ENCODE measurements around the gene PROM1.

PROM1 gene

GRCh38 chr4:16051980-16052379, 31.8 kb downstream of the PROM1 start:
- no peaks in the 10 kb centered on the region for H3K79me2 ChIP-seq (ENCODE audit: low read length)
- no peaks in the 10 kb centered on the region for H3K9me2 ChIP-seq (replicated peaks; ENCODE audit: insufficient read depth, low read length)
- TF ChIP-seq EZH2phosphoT487 (IDR thresholded peaks at IDR 0.05; ENCODE audit: low read length) = no peak
- no peak for TF ChIP-seq EZH2 (optimal IDR thresholded peaks at IDR 0.05; ENCODE audit: low read depth, low read length)
- no peak for TF ChIP-seq CTCF (IDR thresholded peaks at IDR 0.05; ENCODE audit: low read length)

GRCh38 chr4:16051132-16051531, 32.7 kb downstream of the PROM1 start:
- Histone ChIP-seq H3K27me3 (replicated peaks; ENCODE audit: insufficient read depth, low read length) (no peaks in the 10 kb centered on the region), H3K9me3 (replicated peaks; ENCODE audit: insufficient read depth, low read length) (no peaks in the 10 kb centered on the region), H3K9ac (ENCODE audit: low read length) (no peak overlapping the region), H3K27ac (ENCODE audit: low read length) (no peak overlapping the region), H2AFZ (ENCODE audit: low read length) (no peak overlapping the region), H3K4me3 (ENCODE audit: low read length) (no peak overlapping the region), H3K79me2 (ENCODE audit: low read length) (no peaks in the 10 kb centered on the region), H3K4me1 (ENCODE audit: low read length) (no peaks in the 10 kb centered on the region), H3K36me3 (replicated peaks; ENCODE audit: insufficient read depth, low read length) (no peaks in the 10 kb centered on the region), H3K4me2 (ENCODE audit: low read depth, low read length) (no peak overlapping the region), H3K9me2 (replicated peaks; ENCODE audit: insufficient read depth, low read length) (no peaks in the 10 kb centered on the region), H3F3A (ENCODE audit: insufficient read depth, low read length) (no peaks in the 10 kb centered on the region), H4K20me1 (ENCODE audit: insufficient read depth, low read length) (no peaks in the 10 kb centered on the region)
- TF ChIP-seq EZH2phosphoT487 (IDR thresholded peaks at IDR 0.05; ENCODE audit: low read length) (no peak), EZH2 (optimal IDR thresholded peaks at IDR 0.05; ENCODE audit: low read depth, low read length) (no peak), CTCF (IDR thresholded peaks at IDR 0.05; ENCODE audit: low read length) (no peak)
- DNase-seq = no peak

More at GRCh38 chr4:16051980-16052379, 31.8 kb downstream of the PROM1 start:
- no peak overlapping the region for H2AFZ ChIP-seq (ENCODE audit: low read length)
- no peaks in the 10 kb centered on the region for H3F3A ChIP-seq (ENCODE audit: insufficient read depth, low read length)
- H3K27me3 ChIP-seq (replicated peaks; ENCODE audit: insufficient read depth, low read length) = no peaks in the 10 kb centered on the region
- no peak overlapping the region for H3K9ac ChIP-seq (ENCODE audit: low read length)
- no peak overlapping the region for H3K4me2 ChIP-seq (ENCODE audit: low read depth, low read length)
- H4K20me1 ChIP-seq (ENCODE audit: insufficient read depth, low read length) = no peaks in the 10 kb centered on the region
- no peaks in the 10 kb centered on the region for H3K9me3 ChIP-seq (replicated peaks; ENCODE audit: insufficient read depth, low read length)
- DNase-seq = no peak
- no peaks in the 10 kb centered on the region for H3K4me1 ChIP-seq (ENCODE audit: low read length)
- H3K4me3 ChIP-seq (ENCODE audit: low read length) = no peak overlapping the region
- H3K36me3 ChIP-seq (replicated peaks; ENCODE audit: insufficient read depth, low read length) = no peaks in the 10 kb centered on the region
- no peak overlapping the region for H3K27ac ChIP-seq (ENCODE audit: low read length)

- Histone ChIP-seq H3K4me2 (ENCODE audit: low read depth, low read length) (no peak overlapping the region), H3K4me3 (ENCODE audit: low read length) (no peak overlapping the region), H3K9ac (ENCODE audit: low read length) (no peak overlapping the region), H3K9me2 (replicated peaks; ENCODE audit: insufficient read depth, low read length) (no peaks in the 10 kb centered on the region), H3F3A (ENCODE audit: insufficient read depth, low read length) (no peaks in the 10 kb centered on the region), H3K4me1 (ENCODE audit: low read length) (no peaks in the 10 kb centered on the region), H3K9me3 (replicated peaks; ENCODE audit: insufficient read depth, low read length) (no peaks in the 10 kb centered on the region), H2AFZ (ENCODE audit: low read length) (no peak overlapping the region), H3K79me2 (ENCODE audit: low read length) (no peaks in the 10 kb centered on the region), H3K27me3 (replicated peaks; ENCODE audit: insufficient read depth, low read length) (no peaks in the 10 kb centered on the region), H3K27ac (ENCODE audit: low read length) (no peak overlapping the region), H3K36me3 (replicated peaks; ENCODE audit: insufficient read depth, low read length) (no peaks in the 10 kb centered on the region), H4K20me1 (ENCODE audit: insufficient read depth, low read length) (no peaks in the 10 kb centered on the region)
- no peak for DNase-seq
- TF ChIP-seq CTCF (IDR thresholded peaks at IDR 0.05; ENCODE audit: low read length) (no peak), EZH2 (optimal IDR thresholded peaks at IDR 0.05; ENCODE audit: low read depth, low read length) (no peak)
These were observed 33.2 kb downstream of the PROM1 start for GRCh38 chr4:16050669-16051068.
